Measurements from ENCODE around the gene FMO3. TPM values are rescaled to one million over a fixed set of nuclear protein-coding genes. Genes with fewer than 3 reads are reported as not detected.

The FMO3 gene
- total RNA-seq, 2 experiments from 2014 or later = not detected

GRCh38 chr1:171055966-171056643 is 34.6 kb upstream of the FMO3 start:
- Histone ChIP-seq H3K27ac (ENCODE audit: low read depth, low read length, poor library complexity, severe bottlenecking) (no peak overlapping the region), H3K36me3 (ENCODE audit: insufficient read depth, low read length) (no peaks in the 10 kb centered on the region), H2AFZ (ENCODE audit: low read length) (no peak overlapping the region), H3K4me3 (ENCODE audit: low read depth, low read length, poor library complexity, severe bottlenecking) (no peak overlapping the region), H4K20me1 (ENCODE audit: insufficient read depth, low read length) (no peaks in the 10 kb centered on the region), H3K9me3 (ENCODE audit: low read length) (no peaks in the 10 kb centered on the region), H3K4me2 (ENCODE audit: low read length) (no peak overlapping the region), H3K9me2 (ENCODE audit: insufficient read depth, low read length) (no peaks in the 10 kb centered on the region), H3K4me1 (ENCODE audit: insufficient read depth, low read length, poor library complexity, severe bottlenecking) (no peaks in the 10 kb centered on the region), H3K79me2 (ENCODE audit: insufficient read depth, low read depth, low read length) (no peaks in the 10 kb centered on the region)
- ChIA-PET CTCF (ENCODE audit: unreplicated experiment) (no interaction called here), POLR2A (no interaction called here)
- no TSS peak for BruUV-seq (replicated peaks)
- TF ChIP-seq, protein P1, sequence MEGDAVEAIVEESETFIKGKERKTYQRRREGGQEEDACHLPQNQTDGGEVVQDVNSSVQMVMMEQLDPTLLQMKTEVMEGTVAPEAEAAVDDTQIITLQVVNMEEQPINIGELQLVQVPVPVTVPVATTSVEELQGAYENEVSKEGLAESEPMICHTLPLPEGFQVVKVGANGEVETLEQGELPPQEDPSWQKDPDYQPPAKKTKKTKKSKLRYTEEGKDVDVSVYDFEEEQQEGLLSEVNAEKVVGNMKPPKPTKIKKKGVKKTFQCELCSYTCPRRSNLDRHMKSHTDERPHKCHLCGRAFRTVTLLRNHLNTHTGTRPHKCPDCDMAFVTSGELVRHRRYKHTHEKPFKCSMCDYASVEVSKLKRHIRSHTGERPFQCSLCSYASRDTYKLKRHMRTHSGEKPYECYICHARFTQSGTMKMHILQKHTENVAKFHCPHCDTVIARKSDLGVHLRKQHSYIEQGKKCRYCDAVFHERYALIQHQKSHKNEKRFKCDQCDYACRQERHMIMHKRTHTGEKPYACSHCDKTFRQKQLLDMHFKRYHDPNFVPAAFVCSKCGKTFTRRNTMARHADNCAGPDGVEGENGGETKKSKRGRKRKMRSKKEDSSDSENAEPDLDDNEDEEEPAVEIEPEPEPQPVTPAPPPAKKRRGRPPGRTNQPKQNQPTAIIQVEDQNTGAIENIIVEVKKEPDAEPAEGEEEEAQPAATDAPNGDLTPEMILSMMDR (conservative IDR thresholded peaks at IDR 0.05; ENCODE audit: low read length) = no peak
- no peak for TF ChIP-seq EZH2phosphoT487 (IDR thresholded peaks at IDR 0.05; ENCODE audit: borderline replicate concordance, low read depth, low read length)
- intact Hi-C loops (cut with micrococcal nuclease; ENCODE audit: unreplicated experiment) = no loop called here
- no peak for DNase-seq (ENCODE audit: low spot score)

DNA sequence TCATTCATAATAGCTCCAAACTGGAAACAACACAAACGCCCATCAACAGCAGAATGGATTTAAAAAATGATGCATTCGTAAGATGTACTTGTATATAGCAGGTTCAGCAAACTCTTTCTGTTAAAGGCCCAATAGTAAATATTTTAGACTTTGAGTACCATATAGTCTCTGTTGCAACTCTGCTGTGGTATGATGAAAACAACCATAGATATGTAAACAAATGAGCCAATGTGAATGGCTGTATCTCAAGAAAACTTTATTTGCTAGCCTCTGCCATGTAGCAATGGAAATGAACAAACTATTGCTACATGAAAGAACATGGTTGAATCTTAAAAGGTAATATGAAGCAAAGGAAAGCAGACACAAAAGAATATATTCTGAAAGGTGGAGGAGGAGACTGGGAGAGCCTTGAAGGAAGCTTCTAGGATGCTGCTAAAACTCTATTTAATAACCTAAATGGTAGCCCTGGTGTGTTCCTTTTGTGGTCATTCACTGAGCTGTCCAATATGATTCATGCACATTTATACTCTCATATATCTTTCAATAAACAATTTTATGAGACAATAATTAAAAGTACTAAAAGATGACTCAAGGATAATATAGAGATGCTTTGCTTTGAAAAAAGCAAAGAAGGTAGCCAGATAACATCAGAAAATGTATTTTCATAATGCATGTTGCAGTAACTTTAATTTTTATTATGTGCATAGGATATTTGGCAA is 29.1 kb upstream of the FMO3 start:
- H3K27ac ChIP-seq (ENCODE audit: low read depth, low read length, poor library complexity, severe bottlenecking) = no peak overlapping the region
- no peaks in the 10 kb centered on the region for H3K36me3 ChIP-seq (ENCODE audit: insufficient read depth, low read length)
- no peak for DNase-seq (ENCODE audit: low spot score)
- H3K4me2 ChIP-seq (ENCODE audit: low read length) = no peak overlapping the region
- no peak overlapping the region for H3K4me3 ChIP-seq (ENCODE audit: low read depth, low read length, poor library complexity, severe bottlenecking)
- no peaks in the 10 kb centered on the region for H3K79me2 ChIP-seq (ENCODE audit: insufficient read depth, low read depth, low read length)
- ChIA-PET POLR2A (no interaction called here), CTCF (ENCODE audit: unreplicated experiment) (no interaction called here)
- H2AFZ ChIP-seq (ENCODE audit: low read length) = no peak overlapping the region
- BruUV-seq (replicated peaks) = no TSS peak
- intact Hi-C loops (cut with micrococcal nuclease; ENCODE audit: unreplicated experiment) = no loop called here
- no peaks in the 10 kb centered on the region for H4K20me1 ChIP-seq (ENCODE audit: insufficient read depth, low read length)
- H3K9me2 ChIP-seq (ENCODE audit: insufficient read depth, low read length) = no peaks in the 10 kb centered on the region
- no peaks in the 10 kb centered on the region for H3K4me1 ChIP-seq (ENCODE audit: insufficient read depth, low read length, poor library complexity, severe bottlenecking)
- TF ChIP-seq EZH2phosphoT487 (IDR thresholded peaks at IDR 0.05; ENCODE audit: borderline replicate concordance, low read depth, low read length) = no peak
- TF ChIP-seq, protein P1 (conservative IDR thresholded peaks at IDR 0.05; ENCODE audit: low read length) = no peak
- no peaks in the 10 kb centered on the region for H3K9me3 ChIP-seq (ENCODE audit: low read length)

DNA sequence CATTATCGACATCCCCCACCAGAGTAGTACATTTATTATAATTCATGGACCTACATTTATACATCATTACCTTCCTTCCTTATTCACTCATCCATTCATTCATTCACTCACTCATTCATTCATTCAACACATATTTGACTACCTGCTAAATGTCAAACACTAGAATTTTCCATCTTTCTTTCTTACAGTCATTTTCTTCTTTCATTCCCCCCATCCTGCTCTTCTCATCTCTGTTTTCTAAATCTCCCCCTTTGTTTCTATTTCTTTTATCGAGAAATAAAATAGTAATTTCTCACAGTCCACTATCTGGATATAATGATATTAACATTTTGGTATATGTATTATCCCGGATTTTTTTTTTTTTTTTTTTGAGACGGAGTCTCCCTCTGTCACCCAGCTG is 27.8 kb upstream of the FMO3 start:
- TF ChIP-seq, protein P1 (conservative IDR thresholded peaks at IDR 0.05; ENCODE audit: low read length) = no peak
- TF ChIP-seq EZH2phosphoT487 (IDR thresholded peaks at IDR 0.05; ENCODE audit: borderline replicate concordance, low read depth, low read length) = no peak
- no peaks in the 10 kb centered on the region for H3K9me2 ChIP-seq (ENCODE audit: insufficient read depth, low read length)
- no peaks in the 10 kb centered on the region for H3K9me3 ChIP-seq (ENCODE audit: low read length)
- no peak overlapping the region for H3K27ac ChIP-seq (ENCODE audit: low read depth, low read length, poor library complexity, severe bottlenecking)
- no peak overlapping the region for H3K4me2 ChIP-seq (ENCODE audit: low read length)
- no peak overlapping the region for H3K4me3 ChIP-seq (ENCODE audit: low read depth, low read length, poor library complexity, severe bottlenecking)
- no peak for DNase-seq (ENCODE audit: low spot score)
- H3K79me2 ChIP-seq (ENCODE audit: insufficient read depth, low read depth, low read length) = no peaks in the 10 kb centered on the region
- H4K20me1 ChIP-seq (ENCODE audit: insufficient read depth, low read length) = no peaks in the 10 kb centered on the region
- ChIA-PET CTCF (ENCODE audit: unreplicated experiment) (no interaction called here), POLR2A (interaction anchor here (0.7 kb wide), 1 partner anchor 265 kb away, joined by 3 read pairs; no protein-coding TSS in a partner anchor)
- no peaks in the 10 kb centered on the region for H3K4me1 ChIP-seq (ENCODE audit: insufficient read depth, low read length, poor library complexity, severe bottlenecking)
- H3K36me3 ChIP-seq (ENCODE audit: insufficient read depth, low read length) = no peaks in the 10 kb centered on the region
- no TSS peak for BruUV-seq (replicated peaks)
- intact Hi-C loops (cut with micrococcal nuclease; ENCODE audit: unreplicated experiment) = no loop called here
- H2AFZ ChIP-seq (ENCODE audit: low read length) = no peak overlapping the region
